Activated CD8-positive, alpha-beta T cell treated with anti-CD3 and anti-CD28 coated beads for 36 hours (primary cell): ENCODE data around the gene FXYD2. TPM values are rescaled to one million over a fixed set of nuclear protein-coding genes. Genes with fewer than 3 reads are reported as not detected.

Experiments
- ATAC-seq: fragments of 200-7000 bp; cut with Tn5 transposase; one replicate; pipeline ENCODE4 v1.10.0; 2021; ENCODE audit warnings: mild to moderate bottlenecking, moderate library complexity
- CTCF ChIA-PET: fragments of 350-600 bp; sonication (Branson Sonifier 250); formaldehyde crosslinking; loops from one replicate; lab custom pipeline; 2021; ENCODE audit warnings: antibody characterized with exemption; lab: Charles Lee
- POLR2A ChIA-PET: fragments of 350-600 bp; sonication (Branson Sonifier 250); formaldehyde crosslinking; loops from one replicate; lab custom pipeline; 2021; ENCODE audit warnings: antibody characterized with exemption; lab: Charles Lee
- DNase-seq: peaks from one replicate; pipeline ENCODE4 v3.0.0-alpha.2; 2020
- H3K27ac Mint-ChIP-seq: one replicate; pipeline ENCODE4 v1.8.0; 2021; ENCODE audit warnings: mild to moderate bottlenecking, mixed read lengths
- H3K27me3 Mint-ChIP-seq: one replicate; pipeline ENCODE4 v1.8.0; 2021; ENCODE audit warnings: mixed read lengths
- H3K36me3 Mint-ChIP-seq: one replicate; pipeline ENCODE4 v1.8.0; 2021; ENCODE audit warnings: low read depth, mixed read lengths
- H3K4me1 Mint-ChIP-seq: one replicate; pipeline ENCODE4 v1.8.0; 2021; ENCODE audit warnings: low read depth, mixed read lengths
- H3K4me3 Mint-ChIP-seq: one replicate; pipeline ENCODE4 v1.8.0; 2021; ENCODE audit warnings: mild to moderate bottlenecking, moderate library complexity, mixed read lengths
- H3K9me3 Mint-ChIP-seq: one replicate; pipeline ENCODE4 v1.8.0; 2021; ENCODE audit warnings: mixed read lengths
- intact Hi-C: fragments of 100-400 bp; cut with micrococcal nuclease; formaldehyde crosslinking; loops from one replicate; pipeline ENCODE4 v1.10.0; 2022
- total RNA-seq, 2 experiments: library from RNA; stranded (reverse); gene quantifications; one replicate each; pipeline ENCODE4 v1.2.3, GENCODE V29; 2021
- TF ChIP-seq, protein P1 (sequence below): fragments of 200-600 bp; IDR thresholded peaks from one replicate; pipeline ENCODE4 v1.8.0; 2022; ENCODE audit warnings: antibody characterized with exemption, mild to moderate bottlenecking

The FXYD2 gene
- total RNA-seq, 2 experiments from 2014 or later, result 6.7 to 7.2 TPM

DNA sequence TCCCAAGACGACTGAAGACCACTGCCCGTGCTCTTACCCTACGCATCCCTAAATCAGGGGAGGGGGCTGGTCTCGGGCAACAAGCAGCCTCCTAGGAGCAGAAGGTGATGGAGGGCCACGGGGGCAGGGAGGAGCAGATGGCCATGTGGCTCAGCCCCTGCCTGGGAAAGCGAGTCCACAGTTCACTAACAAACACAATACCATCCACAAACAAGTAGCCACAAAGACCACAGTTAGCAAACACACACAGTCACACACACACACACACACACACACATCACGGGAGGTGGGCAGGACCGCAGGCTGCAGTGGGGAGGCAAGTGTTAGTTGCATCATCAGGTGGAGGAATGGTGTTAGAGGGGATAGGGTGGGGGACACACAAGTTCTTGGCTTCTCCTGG lies 13.2 kb upstream of the FXYD2 start:
- CTCF ChIA-PET, result interaction anchor here (1.2 to 10.2 kb wide), 2 partner anchors 107 to 216 kb away, joined by 3 to 205 read pairs; no protein-coding TSS in a partner anchor
- Mint-ChIP-seq H3K4me3 (no peak overlapping the region), H3K27ac (no peak overlapping the region)

DNA sequence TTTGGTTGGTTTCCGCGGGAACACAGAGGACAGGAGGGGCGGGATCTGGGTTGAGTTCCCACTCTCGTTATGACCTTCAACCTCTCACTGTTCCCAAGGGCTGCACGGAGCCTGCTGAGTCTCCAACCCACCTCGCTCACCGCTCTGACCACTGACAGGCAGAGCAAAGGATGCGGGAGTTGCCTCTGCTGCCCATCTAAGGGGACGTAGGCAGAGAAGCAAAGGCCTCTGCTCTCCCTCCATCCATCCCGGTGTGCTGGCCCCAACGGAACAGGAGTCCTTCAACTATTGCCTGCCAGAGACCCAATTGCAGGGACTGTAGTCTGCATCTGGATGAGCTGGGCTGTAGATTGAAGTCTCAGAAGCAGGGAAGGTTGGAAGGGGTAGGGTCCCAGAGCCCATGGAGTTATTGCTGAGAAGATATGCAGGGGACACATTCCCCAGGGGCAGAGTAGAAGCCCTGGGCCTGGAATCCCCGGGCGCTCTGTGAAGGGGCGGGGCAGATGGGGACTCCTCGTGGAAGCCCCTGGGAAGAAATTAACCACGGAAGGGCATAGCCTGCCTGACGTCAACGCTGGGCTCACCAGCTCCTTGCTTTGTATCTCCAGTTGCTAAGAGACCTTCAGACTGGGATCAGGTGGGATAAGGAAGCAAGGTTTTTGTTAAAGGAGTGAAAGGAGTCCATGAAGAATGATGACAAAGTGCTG lies 12.7 kb upstream of the FXYD2 start:
- peaks cover 7% of the 10 kb centered on the region for H3K4me1 Mint-ChIP-seq

More for the DNA sequence above, 13.2 kb upstream of the FXYD2 start:
- Mint-ChIP-seq H3K4me1 (peaks cover 8% of the 10 kb centered on the region), H3K27me3 (peaks cover 1% of the 10 kb centered on the region), H3K36me3 (no peaks in the 10 kb centered on the region), H3K9me3 (no peaks in the 10 kb centered on the region)
- TF ChIP-seq, protein P1, sequence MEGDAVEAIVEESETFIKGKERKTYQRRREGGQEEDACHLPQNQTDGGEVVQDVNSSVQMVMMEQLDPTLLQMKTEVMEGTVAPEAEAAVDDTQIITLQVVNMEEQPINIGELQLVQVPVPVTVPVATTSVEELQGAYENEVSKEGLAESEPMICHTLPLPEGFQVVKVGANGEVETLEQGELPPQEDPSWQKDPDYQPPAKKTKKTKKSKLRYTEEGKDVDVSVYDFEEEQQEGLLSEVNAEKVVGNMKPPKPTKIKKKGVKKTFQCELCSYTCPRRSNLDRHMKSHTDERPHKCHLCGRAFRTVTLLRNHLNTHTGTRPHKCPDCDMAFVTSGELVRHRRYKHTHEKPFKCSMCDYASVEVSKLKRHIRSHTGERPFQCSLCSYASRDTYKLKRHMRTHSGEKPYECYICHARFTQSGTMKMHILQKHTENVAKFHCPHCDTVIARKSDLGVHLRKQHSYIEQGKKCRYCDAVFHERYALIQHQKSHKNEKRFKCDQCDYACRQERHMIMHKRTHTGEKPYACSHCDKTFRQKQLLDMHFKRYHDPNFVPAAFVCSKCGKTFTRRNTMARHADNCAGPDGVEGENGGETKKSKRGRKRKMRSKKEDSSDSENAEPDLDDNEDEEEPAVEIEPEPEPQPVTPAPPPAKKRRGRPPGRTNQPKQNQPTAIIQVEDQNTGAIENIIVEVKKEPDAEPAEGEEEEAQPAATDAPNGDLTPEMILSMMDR, result no peak
- DNase-seq (no peak), ATAC-seq (peak; percentile 37)
- POLR2A ChIA-PET, result no interaction called here
- intact Hi-C loops, result no loop called here

DNA sequence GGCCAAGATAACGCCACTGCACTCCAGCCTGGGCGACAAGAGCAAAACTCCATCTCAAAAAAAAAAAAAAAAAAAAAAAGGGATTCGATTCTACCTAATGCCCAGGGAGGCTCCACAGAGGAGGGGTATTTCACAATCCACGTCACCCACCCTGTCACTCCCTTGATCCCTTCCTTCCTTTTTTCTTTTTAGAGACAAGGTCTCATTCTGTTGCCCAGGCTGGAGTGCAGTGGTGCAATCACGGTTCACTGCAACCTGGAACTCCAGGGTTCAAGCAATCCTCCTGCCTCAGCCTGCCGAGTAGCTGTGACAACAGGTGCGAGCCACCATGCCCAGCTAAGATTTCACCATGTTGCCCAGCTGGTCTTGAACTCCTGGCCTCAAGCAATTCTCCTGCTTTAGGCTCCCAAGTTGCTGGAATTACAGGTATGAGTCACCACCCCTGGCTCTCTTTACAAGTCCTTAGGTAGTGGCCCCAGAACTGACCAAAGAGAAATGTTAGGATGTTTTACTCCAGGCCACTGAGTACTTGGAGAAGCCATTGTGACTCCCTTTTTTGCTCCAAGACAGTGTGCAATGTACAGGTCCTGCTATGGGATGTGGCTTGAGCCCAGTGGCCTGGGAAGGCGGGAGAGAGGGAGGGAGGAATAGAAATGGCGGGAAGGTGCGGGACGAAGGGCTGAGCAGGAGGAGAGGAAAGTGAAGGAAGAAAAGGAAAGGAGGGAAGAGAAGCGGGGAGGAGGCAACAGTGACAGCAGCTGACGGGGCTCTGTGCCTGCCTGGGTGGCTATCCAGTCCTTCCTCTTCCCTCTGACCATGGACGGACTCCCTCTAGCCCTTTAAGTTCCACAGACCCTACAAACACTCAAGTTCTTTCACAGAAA lies 11.8 kb upstream of the FXYD2 start:
- Mint-ChIP-seq H3K36me3 (no peaks in the 10 kb centered on the region), H3K9me3 (no peaks in the 10 kb centered on the region), H3K27ac (no peak overlapping the region), H3K4me3 (no peak overlapping the region), H3K4me1 (peaks cover 6% of the 10 kb centered on the region), H3K27me3 (peaks cover 1% of the 10 kb centered on the region)
- ATAC-seq, result no peak
- intact Hi-C loops, result no loop called here
- DNase-seq, result no peak
- POLR2A ChIA-PET, result interaction anchor here (0.6 kb wide), 1 partner anchor 101 kb away, joined by 3 read pairs; no protein-coding TSS in a partner anchor
- TF ChIP-seq, protein P1, result no peak
- CTCF ChIA-PET, result interaction anchor here (3.6 to 4.1 kb wide), 3 partner anchors 8 to 217 kb away, joined by 21 to 29 read pairs (median 26); no protein-coding TSS in a partner anchor

More for the DNA sequence above, 12.7 kb upstream of the FXYD2 start:
- Mint-ChIP-seq H3K36me3 (no peaks in the 10 kb centered on the region), H3K9me3 (no peaks in the 10 kb centered on the region), H3K27me3 (peaks cover 1% of the 10 kb centered on the region), H3K27ac (no peak overlapping the region), H3K4me3 (no peak overlapping the region)
- POLR2A ChIA-PET, result no interaction called here
- CTCF ChIA-PET, result interaction anchor here (1.2 to 10.2 kb wide), 3 partner anchors 7 to 216 kb away, joined by 3 to 205 read pairs (median 29); no protein-coding TSS in a partner anchor
- TF ChIP-seq, protein P1, result no peak
- no peak for ATAC-seq
- no peak for DNase-seq
- intact Hi-C loops, result no loop called here

- intact Hi-C loops, result no loop called here
- Mint-ChIP-seq H3K9me3 (no peaks in the 10 kb centered on the region), H3K36me3 (no peaks in the 10 kb centered on the region), H3K4me1 (peaks cover 13% of the 10 kb centered on the region), H3K27ac (no peak overlapping the region), H3K27me3 (peaks cover 1% of the 10 kb centered on the region), H3K4me3 (no peak overlapping the region)
- POLR2A ChIA-PET, result interaction anchor here (0.6 to 1.2 kb wide), 2 partner anchors 21 to 101 kb away, joined by 3 to 4 read pairs; no protein-coding TSS in a partner anchor
- TF ChIP-seq, protein P1, result no peak
- CTCF ChIA-PET, result interaction anchor here (0.8 to 8.8 kb wide), 6 partner anchors 8 to 336 kb away, joined by 3 to 50 read pairs (median 24); no protein-coding TSS in a partner anchor
- ATAC-seq, result no peak
- DNase-seq, result no peak
Observed at GRCh38 chr11:117835576-117835975, 11.0 kb upstream of the FXYD2 start.
